GM21825 (cell line): Measurements from ENCODE around the gene BCL2L15.

ENCODE experiments used
- ATAC-seq: cut with Tn5 transposase; IDR thresholded peaks from one replicate; pipeline ENCODE4 v1.9.1; 2021; ENCODE audit warnings: mild to moderate bottlenecking, moderate library complexity; ENCODE audit not compliant: unreplicated experiment

The BCL2L15 gene

GRCh38 chr1:113834716-113835115 lies 52.7 kb downstream of the BCL2L15 start:
- no peak for ATAC-seq
